ENCODE measurements around the gene CHST13.

The CHST13 gene

DNA sequence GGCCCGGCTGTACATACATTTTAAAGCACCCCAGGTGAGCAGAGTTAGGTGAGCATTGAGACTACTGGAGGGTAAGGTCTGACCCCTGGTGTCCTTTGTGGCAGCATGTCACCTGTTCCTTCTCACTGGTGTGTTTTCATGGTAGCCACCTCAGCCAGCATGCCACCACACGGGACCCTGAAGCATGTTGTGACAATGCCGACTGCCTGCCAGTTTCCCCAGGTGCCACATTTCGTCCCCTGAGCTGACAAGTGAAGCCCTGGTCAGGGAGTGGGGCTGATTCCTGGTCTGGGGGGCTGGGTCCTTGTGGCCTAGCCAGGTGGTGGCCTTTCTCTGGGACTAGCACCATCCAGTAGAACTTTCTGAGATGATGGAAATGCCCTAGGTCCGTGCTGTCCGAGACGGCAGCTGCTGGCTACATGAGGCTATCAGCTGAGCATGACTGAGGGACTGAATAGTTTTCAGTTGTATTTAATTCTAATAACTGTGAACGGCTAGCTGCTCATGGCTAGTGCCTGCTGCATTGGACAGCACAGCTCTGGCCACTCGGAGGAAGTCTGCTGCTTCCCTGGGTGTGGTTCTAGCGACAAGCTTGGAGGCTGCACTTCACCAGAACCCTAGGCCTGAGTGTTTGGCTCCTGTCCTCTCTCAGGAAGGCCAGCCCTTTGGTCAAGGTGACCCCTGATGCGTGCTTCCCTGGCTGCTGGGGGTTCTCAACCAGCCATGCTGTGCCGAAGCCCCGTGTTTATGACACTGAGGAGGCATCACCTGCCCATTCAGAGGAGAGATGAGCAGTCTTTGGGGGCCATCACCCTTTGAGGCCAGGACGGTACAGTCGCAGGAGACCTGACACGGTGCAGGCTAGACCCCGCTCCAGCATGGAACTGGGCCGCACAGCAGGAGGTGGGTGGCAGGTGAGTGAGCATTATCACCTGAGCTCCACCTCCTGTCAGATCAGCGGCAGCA, 30.9 kb downstream of the CHST13 start:
- no peaks in the 10 kb centered on the region for H3K27me3 ChIP-seq (ENCODE audit: control insufficient read depth, insufficient read depth, low read length, poor library complexity, severe bottlenecking)
- H3K27ac ChIP-seq (ENCODE audit: insufficient read depth, low read depth, low read length, poor library complexity, severe bottlenecking) = no peak overlapping the region
- no peak overlapping the region for H3K4me3 ChIP-seq (ENCODE audit: insufficient read depth, low read depth, low read length)
- no peaks in the 10 kb centered on the region for H3K9me3 ChIP-seq (ENCODE audit: control insufficient read depth, low read length)
- 89 to 90% methylated on average over 19 of the region's 19 CpGs for WGBS, 2 experiments
- H3K36me3 ChIP-seq (ENCODE audit: control insufficient read depth, insufficient read depth, low read length) = no peaks in the 10 kb centered on the region
- peaks cover 14% of the 10 kb centered on the region for H3K4me1 ChIP-seq (ENCODE audit: control insufficient read depth, insufficient read depth, low read length)

- Histone ChIP-seq H3K4me3 (ENCODE audit: insufficient read depth, low read depth, low read length) (no peak overlapping the region), H3K27me3 (ENCODE audit: control insufficient read depth, insufficient read depth, low read length, poor library complexity, severe bottlenecking) (no peaks in the 10 kb centered on the region), H3K4me1 (ENCODE audit: control insufficient read depth, insufficient read depth, low read length) (peaks cover 3% of the 10 kb centered on the region), H3K36me3 (ENCODE audit: control insufficient read depth, insufficient read depth, low read length) (no peaks in the 10 kb centered on the region), H3K9me3 (ENCODE audit: control insufficient read depth, low read length) (no peaks in the 10 kb centered on the region), H3K27ac (ENCODE audit: insufficient read depth, low read depth, low read length, poor library complexity, severe bottlenecking) (no peak overlapping the region)
- 81 to 84% methylated on average over 10 of the region's 10 CpGs for WGBS, 2 experiments
Measured at GRCh38 chr3:126555795-126556636, 32.1 kb downstream of the CHST13 start.

GRCh38 chr3:126556637-126557414, 32.9 kb downstream of the CHST13 start:
- Histone ChIP-seq H3K9me3 (ENCODE audit: control insufficient read depth, low read length) (no peaks in the 10 kb centered on the region), H3K27me3 (ENCODE audit: control insufficient read depth, insufficient read depth, low read length, poor library complexity, severe bottlenecking) (no peaks in the 10 kb centered on the region), H3K36me3 (ENCODE audit: control insufficient read depth, insufficient read depth, low read length) (no peaks in the 10 kb centered on the region), H3K4me1 (ENCODE audit: control insufficient read depth, insufficient read depth, low read length) (no peaks in the 10 kb centered on the region), H3K4me3 (ENCODE audit: insufficient read depth, low read depth, low read length) (no peak overlapping the region), H3K27ac (ENCODE audit: insufficient read depth, low read depth, low read length, poor library complexity, severe bottlenecking) (no peak overlapping the region)
- 91 to 92% methylated on average over 8 of the region's 8 CpGs for WGBS, 2 experiments

DNA sequence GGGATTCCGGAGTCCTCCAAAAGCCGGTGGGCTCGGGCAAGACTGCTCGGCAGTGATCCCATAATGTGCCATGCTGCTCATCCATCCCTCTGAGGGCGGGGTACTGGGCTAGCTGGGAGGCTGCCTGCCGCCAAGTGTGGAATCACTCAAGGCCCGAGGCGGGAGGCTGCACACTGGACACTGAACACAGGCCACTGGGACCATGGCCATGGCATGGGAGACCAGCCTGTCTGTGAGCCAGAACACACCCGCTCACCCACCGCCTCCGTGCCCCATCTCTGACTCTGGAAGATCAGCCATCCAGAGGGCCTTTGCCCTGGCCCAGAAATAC, 33.4 kb downstream of the CHST13 start:
- Histone ChIP-seq H3K27ac (ENCODE audit: insufficient read depth, low read depth, low read length, poor library complexity, severe bottlenecking) (no peak overlapping the region), H3K36me3 (ENCODE audit: control insufficient read depth, insufficient read depth, low read length) (no peaks in the 10 kb centered on the region), H3K9me3 (ENCODE audit: control insufficient read depth, low read length) (no peaks in the 10 kb centered on the region), H3K27me3 (ENCODE audit: control insufficient read depth, insufficient read depth, low read length, poor library complexity, severe bottlenecking) (no peaks in the 10 kb centered on the region), H3K4me3 (ENCODE audit: insufficient read depth, low read depth, low read length) (no peak overlapping the region), H3K4me1 (ENCODE audit: control insufficient read depth, insufficient read depth, low read length) (no peaks in the 10 kb centered on the region)
- 94 to 95% methylated on average over 11 of the region's 11 CpGs for WGBS, 2 experiments

GRCh38 chr3:126557761-126558160, 33.8 kb downstream of the CHST13 start:
- H3K27me3 ChIP-seq (ENCODE audit: control insufficient read depth, insufficient read depth, low read length, poor library complexity, severe bottlenecking) = no peaks in the 10 kb centered on the region
- H3K4me3 ChIP-seq (ENCODE audit: insufficient read depth, low read depth, low read length) = no peak overlapping the region
- H3K27ac ChIP-seq (ENCODE audit: insufficient read depth, low read depth, low read length, poor library complexity, severe bottlenecking) = no peak overlapping the region
- no peaks in the 10 kb centered on the region for H3K9me3 ChIP-seq (ENCODE audit: control insufficient read depth, low read length)
- H3K36me3 ChIP-seq (ENCODE audit: control insufficient read depth, insufficient read depth, low read length) = no peaks in the 10 kb centered on the region
- H3K4me1 ChIP-seq (ENCODE audit: control insufficient read depth, insufficient read depth, low read length) = no peaks in the 10 kb centered on the region
- 79 to 80% methylated on average over 6 of the region's 6 CpGs for WGBS, 2 experiments

GRCh38 chr3:126558336-126559071, 34.5 kb downstream of the CHST13 start, which contains the start of gene C3orf22:
Gene C3orf22, minus strand, starts transcription at chr3:126558932. Its CDS starts 5,542 bp downstream, at chr3:126553390.
- no peak within 1 kb of the TSS for H3K4me3 ChIP-seq (ENCODE audit: insufficient read depth, low read depth, low read length)
- no peak within 1 kb of the TSS for H3K27ac ChIP-seq (ENCODE audit: insufficient read depth, low read depth, low read length, poor library complexity, severe bottlenecking)
- 86 to 87% methylated on average over 9 of the region's 9 CpGs for whole genome bisulfite sequencing, 2 experiments
- no peaks in the 10 kb centered on the region for H3K9me3 ChIP-seq (ENCODE audit: control insufficient read depth, low read length)
- H3K36me3 ChIP-seq (ENCODE audit: control insufficient read depth, insufficient read depth, low read length) = no peaks in the 10 kb centered on the region
- H3K4me1 ChIP-seq (ENCODE audit: control insufficient read depth, insufficient read depth, low read length) = no peaks in the 10 kb centered on the region
- H3K27me3 ChIP-seq (ENCODE audit: control insufficient read depth, insufficient read depth, low read length, poor library complexity, severe bottlenecking) = no peaks in the 10 kb centered on the region

DNA sequence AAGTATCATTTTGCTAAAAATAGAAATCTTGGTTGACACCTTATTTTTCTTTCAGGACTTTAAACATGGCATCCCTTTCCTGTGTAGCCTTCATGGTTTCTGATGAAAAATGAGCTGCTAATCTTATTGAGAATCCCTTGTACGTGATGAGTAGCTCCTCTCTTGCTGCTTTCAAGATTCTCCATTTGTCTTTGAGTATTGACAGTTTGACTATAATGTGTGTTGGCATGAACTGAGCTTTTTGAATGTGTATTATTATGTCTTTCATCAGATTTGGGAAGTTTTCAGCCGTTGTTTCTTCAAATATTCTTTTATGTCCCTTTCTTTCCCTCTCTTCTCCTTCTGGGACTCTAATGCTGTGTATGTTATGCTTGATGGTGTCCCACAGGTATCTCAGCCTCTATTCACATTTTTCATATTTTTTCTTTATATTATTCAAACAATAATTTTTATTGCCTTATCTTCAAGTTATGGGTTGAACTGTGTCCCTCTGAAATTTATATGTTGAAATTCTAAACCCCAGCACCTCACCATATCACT, 38.9 kb downstream of the CHST13 start:
- H3K27ac ChIP-seq (ENCODE audit: insufficient read depth, low read depth, low read length, poor library complexity, severe bottlenecking) = no peak overlapping the region
- no peaks in the 10 kb centered on the region for H3K4me1 ChIP-seq (ENCODE audit: control insufficient read depth, insufficient read depth, low read length)
- WGBS, 2 experiments = 92 to 96% methylated on average over 1 to 2 of the region's 2 CpGs

DNA sequence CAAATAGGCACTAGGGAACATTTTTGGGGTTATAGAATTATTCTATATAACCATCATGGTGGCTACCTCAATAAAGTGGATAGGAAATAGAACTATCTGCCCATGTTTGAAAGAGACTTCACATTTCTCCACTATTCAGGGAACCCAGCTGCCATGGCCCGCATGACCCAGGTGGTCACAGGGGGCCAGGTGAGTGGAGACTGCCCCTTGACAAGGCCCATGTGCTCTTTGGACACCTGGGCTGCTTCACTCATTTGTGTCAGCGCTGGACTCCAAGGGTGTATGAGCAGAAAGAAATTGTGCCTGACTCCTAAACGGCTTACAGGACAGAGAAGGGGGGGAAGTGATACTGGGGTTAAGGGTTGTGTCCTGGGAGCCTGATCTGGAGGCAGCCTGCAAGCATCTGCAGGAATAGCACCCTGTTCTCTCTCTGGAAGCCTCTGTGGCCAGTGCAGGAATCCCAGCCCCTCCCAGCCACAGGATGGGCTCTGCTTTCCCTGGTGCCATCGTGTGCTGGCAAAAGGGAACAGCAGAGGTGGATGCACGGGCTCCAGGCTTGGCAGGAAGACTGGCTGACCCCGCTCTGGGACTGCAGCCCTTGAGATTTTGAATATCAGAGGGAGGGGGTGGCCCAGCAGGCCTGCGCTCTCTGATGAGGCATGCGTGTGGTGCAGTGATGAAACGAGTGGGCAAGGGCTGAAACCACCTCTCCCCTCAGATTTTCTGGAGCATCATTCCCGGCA, 43.9 kb downstream of the CHST13 start:
- Histone ChIP-seq H3K4me3 (ENCODE audit: insufficient read depth, low read depth, low read length) (no peak overlapping the region), H3K9me3 (ENCODE audit: control insufficient read depth, low read length) (no peaks in the 10 kb centered on the region), H3K36me3 (ENCODE audit: control insufficient read depth, insufficient read depth, low read length) (no peaks in the 10 kb centered on the region), H3K27ac (ENCODE audit: insufficient read depth, low read depth, low read length, poor library complexity, severe bottlenecking) (no peak overlapping the region), H3K4me1 (ENCODE audit: control insufficient read depth, insufficient read depth, low read length) (peaks cover 11% of the 10 kb centered on the region), H3K27me3 (ENCODE audit: control insufficient read depth, insufficient read depth, low read length, poor library complexity, severe bottlenecking) (no peaks in the 10 kb centered on the region)
- 67 to 71% methylated on average over 10 of the region's 10 CpGs for WGBS, 2 experiments

More for the DNA sequence above, 38.9 kb downstream of the CHST13 start:
- no peaks in the 10 kb centered on the region for H3K27me3 ChIP-seq (ENCODE audit: control insufficient read depth, insufficient read depth, low read length, poor library complexity, severe bottlenecking)
- no peaks in the 10 kb centered on the region for H3K9me3 ChIP-seq (ENCODE audit: control insufficient read depth, low read length)
- no peaks in the 10 kb centered on the region for H3K36me3 ChIP-seq (ENCODE audit: control insufficient read depth, insufficient read depth, low read length)
- H3K4me3 ChIP-seq (ENCODE audit: insufficient read depth, low read depth, low read length) = no peak overlapping the region

All from ectodermal cell (in vitro differentiated cells).